ENCODE results near the gene ALG10. TPM values are rescaled to one million over a fixed set of nuclear protein-coding genes. Genes with fewer than 3 reads are reported as not detected.
"Not testable (repeated sequence)": the region's sequence is repeated elsewhere in the genome, so short reads cannot be mapped to it uniquely, and the experiment has no call there.

The ALG10 gene, protein sequence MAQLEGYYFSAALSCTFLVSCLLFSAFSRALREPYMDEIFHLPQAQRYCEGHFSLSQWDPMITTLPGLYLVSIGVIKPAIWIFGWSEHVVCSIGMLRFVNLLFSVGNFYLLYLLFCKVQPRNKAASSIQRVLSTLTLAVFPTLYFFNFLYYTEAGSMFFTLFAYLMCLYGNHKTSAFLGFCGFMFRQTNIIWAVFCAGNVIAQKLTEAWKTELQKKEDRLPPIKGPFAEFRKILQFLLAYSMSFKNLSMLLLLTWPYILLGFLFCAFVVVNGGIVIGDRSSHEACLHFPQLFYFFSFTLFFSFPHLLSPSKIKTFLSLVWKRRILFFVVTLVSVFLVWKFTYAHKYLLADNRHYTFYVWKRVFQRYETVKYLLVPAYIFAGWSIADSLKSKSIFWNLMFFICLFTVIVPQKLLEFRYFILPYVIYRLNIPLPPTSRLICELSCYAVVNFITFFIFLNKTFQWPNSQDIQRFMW
- total RNA-seq (5.8 and 8.0 TPM in 2 replicates), polyA plus RNA-seq (4.3 and 5.7 TPM in 2 replicates), polyA minus RNA-seq (ENCODE audit: low replicate concordance) (7.6 and 36.8 TPM in 2 replicates)
- 2.3 and 3.2 TPM in 2 replicates for polyA plus RNA-seq (2012)

- TF ChIP-seq CTCF (conservative IDR thresholded peaks at IDR 0.05 in 1 of 2, IDR thresholded peaks at IDR 0.05 in 1 of 2; ENCODE audit: low read depth in 1 of 2, low read length in 2 of 2) (peak; percentile 62 to 66), EZH2 (IDR thresholded peaks at IDR 0.05; ENCODE audit: low read length, missing control alignments) (no peak)
- DNase-seq (ENCODE audit: low read depth in 2 of 2) = peak; percentile 96 to 98
- peak within 1 kb of the TSS; percentile 72 for H3K9ac ChIP-seq (ENCODE audit: insufficient read depth, low read length)
- H3K4me2 ChIP-seq (ENCODE audit: extremely low read depth, insufficient read depth, low read length) = peak within 1 kb of the TSS; percentile 87
- H3K4me1 ChIP-seq (ENCODE audit: control insufficient read depth, extremely low read depth, insufficient read depth, low read length) = peaks cover 3% of the 10 kb centered on the region
- H3K36me3 ChIP-seq (ENCODE audit: control insufficient read depth, insufficient read depth, low read length) = no peaks in the 10 kb centered on the region
- H3K27ac ChIP-seq (ENCODE audit: insufficient read depth, low read length) = peak within 1 kb of the TSS; percentile 67
- H4K20me1 ChIP-seq (ENCODE audit: control insufficient read depth, extremely low read depth, insufficient read depth, low read length) = no peaks in the 10 kb centered on the region
- no peaks in the 10 kb centered on the region for H3K27me3 ChIP-seq (ENCODE audit: control insufficient read depth, insufficient read depth, low read length)
- H3K9me3 ChIP-seq (ENCODE audit: control insufficient read depth, insufficient read depth, low read depth, low read length) = no peaks in the 10 kb centered on the region
- peaks cover 3% of the 10 kb centered on the region for H3K79me2 ChIP-seq (ENCODE audit: control insufficient read depth, insufficient read depth, low read length)
- H2AFZ ChIP-seq (ENCODE audit: low read length) = peak within 1 kb of the TSS; percentile 93
- peak within 1 kb of the TSS; percentile 65 to 82 (median 74) for H3K4me3 ChIP-seq (replicated peaks in 1 of 4; ENCODE audit: control extremely low read depth in 1 of 4, insufficient read depth in 1 of 4, low read depth in 3 of 4, low read length in 4 of 4)
These were observed at the start of gene ALG10 for GRCh38 chr12:34022079-34022830. Gene ALG10 (plus strand): TSS chr12:34022496. CDS start chr12:34022600, 104 bp downstream.

GRCh38 chr12:33972884-33973283 is 49.4 kb upstream of the ALG10 start:
- H3K9ac ChIP-seq (ENCODE audit: insufficient read depth, low read length); H3K79me2 ChIP-seq (ENCODE audit: control insufficient read depth, insufficient read depth, low read length); H3K36me3 ChIP-seq (ENCODE audit: control insufficient read depth, insufficient read depth, low read length); H3K27ac ChIP-seq (ENCODE audit: insufficient read depth, low read length); DNase-seq (ENCODE audit: low read depth in 2 of 2); H3K9me3 ChIP-seq (ENCODE audit: control insufficient read depth, insufficient read depth, low read depth, low read length); H3K4me3 ChIP-seq (replicated peaks in 1 of 4; ENCODE audit: control extremely low read depth in 1 of 4, insufficient read depth in 1 of 4, low read depth in 3 of 4, low read length in 4 of 4); H4K20me1 ChIP-seq (ENCODE audit: control insufficient read depth, extremely low read depth, insufficient read depth, low read length); H3K4me2 ChIP-seq (ENCODE audit: extremely low read depth, insufficient read depth, low read length); H2AFZ ChIP-seq (ENCODE audit: low read length); H3K27me3 ChIP-seq (ENCODE audit: control insufficient read depth, insufficient read depth, low read length); H3K4me1 ChIP-seq (ENCODE audit: control insufficient read depth, extremely low read depth, insufficient read depth, low read length): not testable (repeated sequence)

DNA sequence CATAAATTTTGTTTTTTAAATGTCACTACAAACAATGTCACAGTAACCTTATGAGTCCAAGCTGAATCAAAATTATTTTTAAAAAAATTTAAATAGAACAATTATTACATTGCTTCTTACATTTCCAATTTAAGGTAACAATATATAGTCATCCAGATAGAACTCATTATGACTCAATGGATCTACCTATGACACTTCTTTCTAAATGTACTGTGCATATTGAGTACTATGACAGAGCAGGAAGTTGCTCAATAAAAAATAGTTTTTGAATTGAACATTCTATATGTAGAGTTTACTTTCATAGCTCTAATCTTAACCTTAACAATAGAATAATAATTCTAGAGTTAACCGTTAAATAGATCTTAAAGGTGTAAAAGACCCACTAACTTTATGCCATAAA is 44.4 kb upstream of the ALG10 start:
- Histone ChIP-seq H3K27me3 (ENCODE audit: control insufficient read depth, insufficient read depth, low read length) (no peaks in the 10 kb centered on the region), H2AFZ (ENCODE audit: low read length) (no peak overlapping the region), H3K36me3 (ENCODE audit: control insufficient read depth, insufficient read depth, low read length) (no peaks in the 10 kb centered on the region), H4K20me1 (ENCODE audit: control insufficient read depth, extremely low read depth, insufficient read depth, low read length) (no peaks in the 10 kb centered on the region), H3K4me3 (replicated peaks in 1 of 4; ENCODE audit: control extremely low read depth in 1 of 4, insufficient read depth in 1 of 4, low read depth in 3 of 4, low read length in 4 of 4) (no peak overlapping the region), H3K27ac (ENCODE audit: insufficient read depth, low read length) (no peak overlapping the region), H3K4me1 (ENCODE audit: control insufficient read depth, extremely low read depth, insufficient read depth, low read length) (no peaks in the 10 kb centered on the region), H3K79me2 (ENCODE audit: control insufficient read depth, insufficient read depth, low read length) (no peaks in the 10 kb centered on the region), H3K9me3 (ENCODE audit: control insufficient read depth, insufficient read depth, low read depth, low read length) (no peaks in the 10 kb centered on the region), H3K4me2 (ENCODE audit: extremely low read depth, insufficient read depth, low read length) (no peak overlapping the region), H3K9ac (ENCODE audit: insufficient read depth, low read length) (no peak overlapping the region)
- no peak for TF ChIP-seq CTCF (conservative IDR thresholded peaks at IDR 0.05 in 1 of 2, IDR thresholded peaks at IDR 0.05 in 1 of 2; ENCODE audit: low read depth in 1 of 2, low read length in 2 of 2)
- no peak for TF ChIP-seq EZH2 (IDR thresholded peaks at IDR 0.05; ENCODE audit: low read length, missing control alignments)
- DNase-seq (ENCODE audit: low read depth in 2 of 2) = no peak

All from fibroblast of lung (primary cell).